ENCODE measurements around the gene SEMA3F. TPM values are rescaled to one million over a fixed set of nuclear protein-coding genes. Genes with fewer than 3 reads are reported as not detected.

SEMA3F gene
- total and polyA plus RNA-seq, 2 experiments from 2014 or later, result 2.3 to 67.6 TPM

DNA sequence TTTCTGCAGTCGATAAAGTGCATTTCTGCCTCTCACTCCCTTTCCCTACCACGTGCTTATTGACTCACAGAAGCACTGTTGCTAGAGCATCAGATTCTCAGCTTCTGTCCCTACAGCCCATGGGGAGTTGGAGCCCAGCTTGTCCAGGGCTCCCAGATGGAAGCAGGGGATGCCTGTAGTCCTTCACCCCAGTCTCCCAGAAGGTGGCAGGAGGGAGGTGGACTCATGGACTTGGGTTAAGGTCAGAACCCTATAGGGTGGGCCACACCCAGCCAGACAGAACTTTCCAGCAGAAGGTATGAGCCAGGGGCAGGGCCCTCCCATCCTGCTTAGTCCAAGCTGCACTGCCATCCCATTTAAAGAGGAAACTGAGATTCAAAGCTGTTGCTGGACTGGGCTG, 33.1 kb upstream of the SEMA3F start:
- peaks cover 30% of the 10 kb centered on the region for H3K4me1 Mint-ChIP-seq
- Histone ChIP-seq H3K27ac (ENCODE audit: low read depth) (no peak overlapping the region), H3K4me1 (ENCODE audit: insufficient read depth) (peaks cover 22% of the 10 kb centered on the region), H3K27me3 (ENCODE audit: insufficient read depth) (no peaks in the 10 kb centered on the region), H3K79me2 (replicated peaks; ENCODE audit: insufficient read depth) (no peaks in the 10 kb centered on the region), H3F3A (replicated peaks; ENCODE audit: low read depth) (0 out of 2 replicates have a peak, but pooled peaks cover 9% of the 10 kb centered on the region), H4K20me1 (replicated peaks; ENCODE audit: insufficient read depth) (peaks cover 6% of the 10 kb centered on the region; the same call in 1 of the 2 replicates), H3K36me3 (ENCODE audit: insufficient read depth) (peaks cover 18% of the 10 kb centered on the region), H3K4me3 (no peak overlapping the region), H3K4me2 (no peak overlapping the region), H3K9me2 (ENCODE audit: insufficient read depth) (no peaks in the 10 kb centered on the region; the same call in 1 of the 2 replicates), H2AFZ (no peak overlapping the region)
- TF ChIP-seq CTCF (conservative IDR thresholded peaks at IDR 0.05; ENCODE audit: low read depth in 2 of 2) (peak in 1 of 2 experiments; percentile 44; a peak in 2 of 4 replicates), ZNF331 (CRISPR knock-in tag; IDR thresholded peaks at IDR 0.05; ENCODE audit: low read depth) (no peak)
- no peak overlapping the region for H3K27ac Mint-ChIP-seq
- ATAC-seq (no peak), DNase-seq (ENCODE audit: low spot score) (no peak)
- H3K9me3 Mint-ChIP-seq, result no peaks in the 10 kb centered on the region
- H3K36me3 Mint-ChIP-seq (ENCODE audit: low read depth), result peaks cover 26% of the 10 kb centered on the region
- peaks cover 16% of the 10 kb centered on the region for H3K27me3 Mint-ChIP-seq (ENCODE audit: insufficient read depth, low read depth, poor library complexity)
- no peak overlapping the region for H3K4me3 Mint-ChIP-seq

GRCh38 chr3:50122661-50123391, 32.3 kb upstream of the SEMA3F start:
- Histone ChIP-seq H3K36me3 (ENCODE audit: insufficient read depth) (peaks cover 11% of the 10 kb centered on the region), H3K9me2 (ENCODE audit: insufficient read depth) (no peaks in the 10 kb centered on the region; the same call in 1 of the 2 replicates), H3K4me1 (ENCODE audit: insufficient read depth) (peaks cover 22% of the 10 kb centered on the region), H3K79me2 (replicated peaks; ENCODE audit: insufficient read depth) (no peaks in the 10 kb centered on the region), H3F3A (replicated peaks; ENCODE audit: low read depth) (0 out of 2 replicates have a peak, but pooled peaks cover 8% of the 10 kb centered on the region), H4K20me1 (replicated peaks; ENCODE audit: insufficient read depth) (peaks cover 6% of the 10 kb centered on the region; the same call in 1 of the 2 replicates), H3K4me2 (no peak overlapping the region), H3K27ac (ENCODE audit: low read depth) (no peak overlapping the region), H3K4me3 (no peak overlapping the region), H3K27me3 (ENCODE audit: insufficient read depth) (no peaks in the 10 kb centered on the region), H2AFZ (no peak overlapping the region)
- no peak overlapping the region for H3K4me3 Mint-ChIP-seq
- peaks cover 36% of the 10 kb centered on the region for H3K4me1 Mint-ChIP-seq
- H3K9me3 Mint-ChIP-seq, result no peaks in the 10 kb centered on the region
- no peak for ATAC-seq
- no peak for TF ChIP-seq ZNF331 (CRISPR knock-in tag; IDR thresholded peaks at IDR 0.05; ENCODE audit: low read depth)
- TF ChIP-seq CTCF (conservative IDR thresholded peaks at IDR 0.05; ENCODE audit: low read depth in 2 of 2), result peak in 1 of 2 experiments; percentile 18; a peak in 1 of 4 replicates
- no peak for TF ChIP-seq STAT1 (IDR thresholded peaks at IDR 0.05; ENCODE audit: unreplicated experiment)
- no peak for TF ChIP-seq ZNF462 (CRISPR knock-in tag; IDR thresholded peaks at IDR 0.05)
- TF ChIP-seq, protein P1, sequence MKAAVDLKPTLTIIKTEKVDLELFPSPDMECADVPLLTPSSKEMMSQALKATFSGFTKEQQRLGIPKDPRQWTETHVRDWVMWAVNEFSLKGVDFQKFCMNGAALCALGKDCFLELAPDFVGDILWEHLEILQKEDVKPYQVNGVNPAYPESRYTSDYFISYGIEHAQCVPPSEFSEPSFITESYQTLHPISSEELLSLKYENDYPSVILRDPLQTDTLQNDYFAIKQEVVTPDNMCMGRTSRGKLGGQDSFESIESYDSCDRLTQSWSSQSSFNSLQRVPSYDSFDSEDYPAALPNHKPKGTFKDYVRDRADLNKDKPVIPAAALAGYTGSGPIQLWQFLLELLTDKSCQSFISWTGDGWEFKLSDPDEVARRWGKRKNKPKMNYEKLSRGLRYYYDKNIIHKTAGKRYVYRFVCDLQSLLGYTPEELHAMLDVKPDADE (IDR thresholded peaks at IDR 0.05), result no peak
- peaks cover 19% of the 10 kb centered on the region for H3K27me3 Mint-ChIP-seq (ENCODE audit: insufficient read depth, low read depth, poor library complexity)
- no peak for DNase-seq (ENCODE audit: low spot score)
- no peak overlapping the region for H3K27ac Mint-ChIP-seq
- peaks cover 21% of the 10 kb centered on the region for H3K36me3 Mint-ChIP-seq (ENCODE audit: low read depth)

Measured in GM23338 (cell line).